Stimulated activated CD8-positive, alpha-beta memory T cell treated with anti-CD3 and anti-CD28 coated beads, Interleukin-7, amount 100 ng/mL, for 24 hours (primary cell): ENCODE data around the gene VPS9D1.

Source experiments
- DNase-seq: peaks from one replicate; pipeline ENCODE4 v3.0.0-alpha.2; 2020; ENCODE audit warnings: low read depth

VPS9D1 gene

GRCh38 chr16:89732918-89733242 lies 12.2 kb upstream of the VPS9D1 start:
- no peak for DNase-seq

GRCh38 chr16:89732142-89732917 lies 11.6 kb upstream of the VPS9D1 start:
- no peak for DNase-seq

GRCh38 chr16:89730610-89731234 lies 10.0 kb upstream of the VPS9D1 start:
- DNase-seq, result no peak

DNA sequence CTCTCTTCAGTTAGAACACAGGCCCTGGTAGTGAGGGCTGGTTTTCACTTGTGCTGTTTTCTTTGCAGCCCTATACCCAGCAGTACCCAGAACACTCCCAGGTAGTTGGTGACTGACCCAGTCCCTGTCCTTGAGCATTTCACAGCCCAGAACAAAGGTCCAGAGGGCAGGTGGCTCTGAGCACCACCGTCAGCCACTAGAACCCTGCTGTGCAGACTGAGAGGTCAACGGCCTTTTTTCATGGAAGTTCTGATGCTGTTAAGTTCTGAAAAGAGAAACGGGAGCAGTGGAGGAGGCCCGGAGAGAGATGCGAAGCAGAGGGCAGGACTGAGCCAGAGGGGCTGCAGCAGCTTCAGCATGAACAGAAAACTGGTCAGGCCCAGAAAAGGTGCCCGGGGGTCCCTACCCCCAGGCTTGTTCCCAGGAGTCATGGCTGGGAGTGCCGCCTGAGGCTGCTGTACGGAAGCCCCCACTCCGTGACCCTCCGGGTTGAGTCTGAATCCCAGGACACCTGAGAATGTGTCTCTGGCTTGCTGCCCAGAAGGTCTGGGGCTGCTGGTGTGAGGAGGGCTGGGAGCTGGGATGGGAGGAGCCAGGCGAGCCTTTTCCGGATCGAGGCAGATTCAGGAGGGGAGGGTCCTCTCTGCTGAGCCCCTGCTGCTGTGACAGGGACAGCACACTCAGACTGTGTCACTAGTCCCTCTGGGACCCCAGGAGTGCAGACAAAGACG lies 9.3 kb upstream of the VPS9D1 start:
- no peak for DNase-seq

DNA sequence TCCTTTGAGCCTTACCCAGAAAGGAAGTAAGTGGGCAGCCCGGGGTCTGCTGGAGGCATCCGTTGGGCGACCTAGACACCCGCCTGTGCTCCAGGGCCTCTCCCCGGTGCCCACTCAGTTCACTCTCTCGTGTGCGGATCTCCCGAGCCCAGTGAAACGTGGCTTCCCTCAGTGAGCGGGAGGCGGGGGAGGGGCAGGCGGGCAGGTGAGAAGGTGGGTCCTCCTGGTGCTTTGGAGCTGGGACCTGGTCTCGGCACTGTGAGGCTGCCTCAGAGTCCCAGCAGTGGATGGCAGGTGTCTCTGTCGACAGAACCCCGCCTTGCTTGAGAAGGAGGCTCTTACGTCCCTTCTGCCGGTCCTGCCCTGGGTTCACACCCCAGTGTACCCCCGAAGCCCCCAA lies 8.6 kb upstream of the VPS9D1 start:
- no peak for DNase-seq

DNA sequence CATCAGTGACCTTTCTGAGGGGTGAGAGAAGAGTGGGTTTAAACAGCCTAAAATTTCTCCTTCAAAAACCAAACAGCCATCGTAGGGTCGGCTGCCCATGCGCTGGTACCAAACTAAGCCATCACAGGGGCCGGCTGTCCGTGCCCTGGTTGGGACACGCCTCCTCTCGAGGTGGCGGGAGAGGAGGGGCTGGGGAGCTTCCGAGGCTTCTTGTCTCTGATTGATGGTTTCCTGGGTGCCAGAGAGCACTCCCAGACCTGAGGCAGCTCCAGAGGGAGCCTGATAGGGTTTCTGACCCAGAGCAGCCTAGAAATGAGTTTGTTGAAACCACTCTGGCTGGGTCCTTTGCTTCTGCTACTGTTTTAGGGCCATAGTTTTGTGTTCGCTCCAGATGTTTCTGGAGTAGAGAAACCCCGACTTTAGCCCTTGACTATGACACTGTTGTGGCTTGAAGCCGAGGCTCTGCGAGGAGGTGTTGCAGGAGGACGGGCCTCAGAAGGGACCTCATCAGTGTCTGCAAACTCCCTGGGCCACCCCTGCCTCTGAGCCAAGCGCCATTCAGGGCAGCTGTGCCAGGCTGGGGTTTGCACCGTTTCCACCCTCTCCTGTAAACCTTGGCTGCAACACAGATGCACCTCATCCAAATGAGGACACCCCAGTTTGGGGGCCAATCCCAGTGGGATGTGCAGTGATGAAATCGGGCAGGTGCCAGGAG lies 6.9 kb upstream of the VPS9D1 start:
- no peak for DNase-seq

- no peak for DNase-seq
Measured at GRCh38 chr16:89723279-89724250, 2.9 kb upstream of the VPS9D1 start.

DNA sequence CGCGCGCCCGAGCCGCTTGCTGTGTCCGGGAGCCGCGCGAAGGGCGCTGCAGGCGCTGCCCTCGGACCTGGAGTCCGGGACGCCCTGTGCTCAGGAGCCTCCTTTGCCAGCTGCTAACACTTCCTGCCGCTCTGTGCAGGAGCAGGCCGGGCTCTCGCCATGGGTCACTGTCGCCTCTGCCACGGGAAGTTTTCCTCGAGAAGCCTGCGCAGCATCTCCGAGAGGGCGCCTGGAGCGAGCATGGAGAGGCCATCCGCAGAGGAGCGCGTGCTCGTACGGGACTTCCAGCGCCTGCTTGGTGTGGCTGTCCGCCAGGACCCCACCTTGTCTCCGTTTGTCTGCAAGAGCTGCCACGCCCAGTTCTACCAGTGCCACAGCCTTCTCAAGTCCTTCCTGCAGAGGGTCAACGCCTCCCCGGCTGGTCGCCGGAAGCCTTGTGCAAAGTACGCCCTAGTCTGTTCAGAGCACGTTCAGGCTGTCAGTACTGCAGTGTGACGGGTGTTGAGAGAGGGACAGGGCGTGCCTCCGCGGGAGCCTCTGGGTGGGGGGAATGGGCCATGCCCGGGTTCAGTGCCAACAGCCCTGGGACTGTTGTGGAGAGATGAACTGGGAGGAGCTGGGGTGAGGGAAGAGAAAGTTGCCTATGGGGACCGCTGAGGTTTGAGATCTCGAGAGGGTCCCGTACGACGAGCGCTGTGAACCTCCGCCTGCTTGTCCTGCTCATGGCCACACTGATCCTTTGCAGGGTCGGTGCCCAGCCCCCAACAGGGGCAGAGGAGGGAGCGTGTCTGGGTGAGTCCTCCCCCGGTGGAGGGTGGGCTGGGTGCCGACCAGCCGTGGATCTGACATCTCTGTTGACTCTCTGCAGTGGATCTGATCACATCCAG lies 1.9 kb upstream of the VPS9D1 start:
- DNase-seq, result no peak

DNA sequence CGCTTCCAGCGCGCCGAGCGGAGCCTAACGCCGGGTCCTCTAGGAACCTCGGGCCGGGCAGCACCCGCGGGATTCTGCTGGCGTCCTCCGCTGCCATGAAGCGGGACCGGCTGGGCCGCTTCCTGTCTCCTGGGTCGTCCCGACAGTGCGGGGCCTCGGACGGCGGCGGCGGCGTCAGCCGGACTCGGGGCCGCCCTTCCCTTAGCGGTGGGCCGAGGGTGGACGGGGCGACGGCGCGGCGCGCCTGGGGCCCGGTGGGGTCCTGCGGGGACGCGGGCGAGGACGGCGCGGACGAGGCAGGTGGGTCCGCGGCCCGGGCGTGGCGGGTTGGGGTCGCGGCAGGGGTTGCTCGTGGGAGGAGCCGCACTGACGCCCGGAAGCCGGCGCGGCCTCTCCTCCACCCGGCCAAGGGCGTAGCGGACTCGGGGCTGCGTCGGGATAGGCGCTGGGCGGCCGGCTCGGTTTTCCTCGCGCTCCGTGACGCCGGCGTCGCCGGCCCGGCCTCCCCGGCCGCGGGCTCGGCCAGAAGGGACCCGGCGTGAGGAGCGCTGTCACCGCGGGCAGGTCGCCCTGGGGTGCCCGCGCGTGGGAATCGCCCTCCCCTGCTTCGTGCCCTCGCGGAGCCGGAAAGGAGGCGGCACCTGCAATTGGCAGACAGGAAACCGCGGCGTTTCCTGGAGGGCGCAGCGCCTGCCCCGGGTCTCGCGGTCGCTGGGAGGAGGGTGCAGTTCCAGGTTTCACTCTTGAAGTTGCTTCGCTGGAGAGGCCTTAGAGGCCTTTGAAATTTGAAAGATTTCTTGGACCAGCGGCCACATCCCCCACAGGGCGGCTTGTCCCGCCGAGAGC lies 1.1 kb upstream of the VPS9D1 start:
- DNase-seq, result no peak

GRCh38 chr16:89720551-89720812 lies 216 bp downstream of the VPS9D1 start:
- DNase-seq, result no peak

GRCh38 chr16:89717688-89718505 lies 2.8 kb downstream of the VPS9D1 start:
- no peak for DNase-seq

DNA sequence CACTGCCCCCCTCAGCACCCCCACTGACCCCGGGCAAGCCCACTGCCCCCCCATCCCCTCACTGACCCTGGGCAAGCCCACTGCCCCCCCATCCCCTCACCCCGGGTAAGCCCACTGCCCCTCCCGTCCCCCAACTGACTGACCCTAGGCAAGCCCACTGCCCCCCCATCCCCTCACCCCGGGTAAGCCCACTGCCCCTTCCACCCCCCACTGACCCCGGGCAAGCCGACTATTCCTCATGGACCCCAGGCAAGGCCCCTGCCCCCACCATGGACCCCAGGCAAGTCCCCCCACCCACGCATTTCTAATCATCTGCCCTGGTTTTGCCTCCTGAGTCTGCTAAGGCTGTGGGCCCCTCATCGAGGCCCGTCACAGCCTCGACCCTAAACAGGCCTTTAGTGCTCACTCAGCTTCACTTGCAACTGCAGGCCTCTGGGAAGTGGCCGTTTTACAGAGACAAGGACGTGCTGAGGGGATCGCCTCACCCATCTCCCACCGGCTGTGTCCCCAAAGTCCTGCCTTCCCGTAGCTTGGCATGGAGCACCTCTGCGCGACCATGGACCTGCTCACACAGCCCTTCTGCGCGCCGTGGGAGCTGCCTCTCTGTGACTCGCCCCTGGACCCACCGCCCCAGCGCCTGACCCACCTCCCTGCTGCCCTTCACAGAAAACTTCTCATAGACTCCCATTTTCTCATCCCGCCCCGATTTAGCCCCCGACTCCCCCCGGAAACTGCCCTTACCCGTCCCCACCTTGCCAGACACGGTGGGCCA lies 3.6 kb downstream of the VPS9D1 start:
- no peak for DNase-seq

DNA sequence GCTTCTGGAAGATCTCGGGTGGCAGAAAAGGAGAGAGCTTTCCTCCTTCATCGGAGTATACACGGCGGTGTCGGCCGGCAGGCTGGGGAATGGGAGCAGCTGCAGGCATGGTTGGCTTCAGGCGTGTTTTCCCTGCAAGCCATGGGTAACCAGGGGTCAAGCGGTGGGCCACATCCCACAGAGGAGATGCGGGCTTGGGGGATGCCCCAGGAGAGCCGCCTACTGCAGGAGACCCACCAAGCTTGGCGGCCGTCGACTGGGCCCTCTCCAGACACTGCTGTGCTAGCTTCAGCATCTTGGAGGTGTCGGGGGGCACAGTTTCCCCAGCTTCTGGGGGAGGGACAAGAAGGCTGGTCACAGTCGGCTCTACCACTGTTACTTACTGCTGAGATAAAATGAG lies 4.2 kb downstream of the VPS9D1 start:
- no peak for DNase-seq

DNA sequence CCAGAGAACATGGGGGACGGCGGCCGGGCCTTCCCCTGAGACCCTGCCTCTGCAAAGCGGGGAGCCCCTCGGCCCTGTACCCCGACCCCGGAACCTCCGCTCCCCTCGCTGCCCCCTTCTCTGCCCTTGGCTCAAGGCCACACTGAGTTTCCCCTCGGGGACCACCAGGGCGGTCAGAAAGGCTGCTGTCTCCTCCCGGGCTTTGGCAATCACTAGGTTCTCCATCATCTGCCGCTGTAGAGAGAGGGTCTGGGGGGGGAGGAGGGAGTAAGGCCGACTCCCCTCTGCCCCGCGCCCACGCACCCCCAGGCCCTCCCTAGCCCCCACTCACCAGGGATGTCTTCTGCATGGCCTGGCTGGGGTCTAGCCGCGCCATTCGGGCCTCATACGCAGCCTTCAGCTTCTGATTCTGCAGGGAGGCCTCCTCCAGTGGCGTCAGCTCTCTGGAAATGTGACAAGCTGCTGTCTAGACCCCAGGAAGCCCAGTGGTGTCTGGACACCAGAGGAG lies 8.4 kb downstream of the VPS9D1 start:
- DNase-seq, result no peak

GRCh38 chr16:89711601-89712273 lies 9.0 kb downstream of the VPS9D1 start:
- DNase-seq, result no peak

GRCh38 chr16:89710709-89711564 lies 9.8 kb downstream of the VPS9D1 start:
- no peak for DNase-seq
